GM19193 (cell line): ENCODE results near the gene LASP1NB.

Experiments
- POLR2A ChIP-seq: IDR thresholded peaks from 4 replicates; pipeline ENCODE4 v1.6.1; 2011; ENCODE audit not compliant: insufficient read depth, insufficient read length; ENCODE audit errors: extremely low read depth

The LASP1NB gene

DNA sequence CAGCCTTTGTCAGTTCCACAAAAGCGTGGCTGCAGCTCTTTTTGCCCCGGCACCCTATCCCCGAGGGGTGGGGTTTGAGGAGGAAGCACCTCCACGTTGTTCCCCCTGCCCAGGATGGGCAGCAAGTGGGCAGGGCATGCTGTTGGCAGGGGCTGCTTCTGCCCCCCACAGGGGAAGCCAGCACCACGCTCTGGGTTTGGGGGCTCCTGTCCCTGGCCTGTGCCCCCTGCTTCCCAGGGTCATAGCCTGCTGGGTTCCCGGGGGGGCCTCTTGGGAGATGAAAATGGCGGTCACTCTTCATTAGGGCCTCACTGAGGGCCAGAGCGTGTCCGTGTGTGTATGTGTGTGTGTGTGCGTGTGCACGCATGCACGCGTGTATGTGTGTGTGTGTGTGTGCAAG, 32.8 kb upstream of the LASP1NB start:
- no peak for TF ChIP-seq POLR2A

DNA sequence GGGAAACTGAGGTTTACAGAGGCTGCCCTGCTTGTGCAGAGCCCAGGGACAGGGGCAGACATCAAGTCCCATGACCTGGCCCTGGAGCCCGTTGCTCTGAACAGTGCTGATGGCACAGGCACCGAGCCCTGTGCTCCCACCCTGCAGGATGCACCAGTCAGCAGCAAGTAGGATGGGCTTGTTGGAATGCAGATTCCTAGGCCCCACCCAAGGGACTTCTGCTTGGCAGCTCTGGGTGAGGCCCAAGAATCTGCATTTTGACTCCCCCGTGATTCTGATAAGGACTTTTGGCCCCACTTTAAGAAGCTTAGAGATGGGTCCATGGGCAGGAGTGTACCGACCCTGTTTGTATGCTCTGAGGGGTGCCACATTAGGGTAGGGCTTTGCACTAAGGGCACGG, 32.3 kb upstream of the LASP1NB start:
- no peak for TF ChIP-seq POLR2A

DNA sequence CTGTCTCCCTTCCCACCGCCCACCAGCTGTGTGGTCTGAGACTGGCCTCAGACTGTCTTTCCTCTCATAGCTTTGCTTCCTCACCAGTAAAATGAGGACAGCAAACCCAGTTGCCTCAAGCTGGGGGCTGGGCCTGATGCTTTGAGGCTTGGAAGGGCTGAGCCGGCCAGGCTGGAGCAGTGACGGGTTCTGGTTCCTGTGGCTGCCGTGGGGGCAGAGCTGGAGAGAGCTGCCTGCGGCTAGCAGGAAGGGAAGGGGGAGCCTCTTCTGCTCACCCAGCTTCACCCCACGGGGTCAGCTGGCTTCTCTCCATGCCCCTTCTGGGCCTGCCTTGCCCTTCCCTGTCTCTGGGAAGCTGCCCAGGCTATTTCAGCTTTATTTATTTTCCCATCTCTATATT, 31.8 kb upstream of the LASP1NB start:
- TF ChIP-seq POLR2A = no peak

DNA sequence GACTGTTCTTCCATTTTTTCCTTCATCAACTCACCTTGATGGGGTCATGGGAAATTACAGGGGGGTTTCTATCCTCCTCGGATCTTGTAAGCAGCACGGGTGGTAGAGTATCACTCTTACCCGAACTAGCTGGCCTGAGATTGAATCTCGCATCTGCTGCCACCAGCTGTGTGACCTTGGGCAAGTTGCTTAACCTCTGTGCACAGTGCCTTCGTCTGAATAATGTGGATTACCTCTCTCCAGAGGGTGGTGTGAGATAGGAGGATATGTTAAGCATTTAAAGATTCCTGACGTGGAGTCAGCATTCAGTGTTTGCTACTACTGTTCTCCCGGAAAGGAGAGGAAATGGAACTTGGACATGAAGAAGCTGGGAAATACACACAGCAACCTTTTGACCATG, 31.1 kb upstream of the LASP1NB start:
- TF ChIP-seq POLR2A = no peak

DNA sequence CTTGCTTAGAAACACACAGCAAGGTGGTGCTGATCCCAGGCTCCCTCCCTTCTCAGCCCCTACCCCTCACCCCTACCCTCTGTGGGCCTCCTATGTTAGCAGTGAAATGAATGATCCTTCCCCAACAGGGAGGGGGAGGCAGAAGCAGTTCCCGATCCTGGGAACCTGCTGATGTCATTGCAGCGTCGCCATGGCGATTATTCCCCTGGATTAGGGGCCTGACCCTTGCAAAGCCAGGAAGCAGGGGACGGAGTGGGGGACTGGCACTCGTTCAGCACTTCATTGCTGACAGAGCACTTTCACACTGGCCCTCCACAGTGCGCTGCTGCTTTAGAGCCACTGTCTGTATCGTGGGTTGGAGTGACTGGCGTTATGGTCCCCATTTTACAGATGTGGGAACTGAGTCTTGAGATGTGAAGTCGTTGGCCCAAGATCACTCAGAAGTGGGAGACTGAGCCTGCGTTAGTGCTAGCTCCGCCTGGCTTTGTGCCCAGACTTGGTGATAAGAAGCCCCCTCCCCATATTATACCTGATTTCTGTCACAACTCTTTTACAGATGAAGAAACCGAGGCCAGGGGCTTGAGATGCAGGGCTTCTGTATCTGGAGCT, 29.0 kb upstream of the LASP1NB start:
- TF ChIP-seq POLR2A = no peak

DNA sequence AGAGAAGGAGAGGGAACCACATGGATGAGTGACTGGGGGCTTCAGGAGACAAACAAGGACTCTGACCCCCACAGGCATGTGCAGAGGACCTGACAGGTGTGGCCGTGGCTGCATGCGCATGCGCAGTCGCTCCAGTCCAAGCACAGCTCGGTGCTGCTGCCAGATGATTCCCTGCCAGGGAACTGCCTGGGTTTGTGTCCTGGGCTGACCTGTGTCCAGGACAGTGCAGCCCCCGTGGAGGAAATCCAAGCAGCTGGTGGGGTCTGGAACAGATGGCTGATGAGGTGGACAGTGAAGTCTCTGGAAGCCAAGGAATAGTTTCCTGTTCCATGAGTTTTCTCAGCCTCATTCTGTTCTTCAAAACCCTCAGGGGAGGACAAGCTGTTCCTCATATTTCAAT, 28.2 kb upstream of the LASP1NB start:
- TF ChIP-seq POLR2A = no peak

DNA sequence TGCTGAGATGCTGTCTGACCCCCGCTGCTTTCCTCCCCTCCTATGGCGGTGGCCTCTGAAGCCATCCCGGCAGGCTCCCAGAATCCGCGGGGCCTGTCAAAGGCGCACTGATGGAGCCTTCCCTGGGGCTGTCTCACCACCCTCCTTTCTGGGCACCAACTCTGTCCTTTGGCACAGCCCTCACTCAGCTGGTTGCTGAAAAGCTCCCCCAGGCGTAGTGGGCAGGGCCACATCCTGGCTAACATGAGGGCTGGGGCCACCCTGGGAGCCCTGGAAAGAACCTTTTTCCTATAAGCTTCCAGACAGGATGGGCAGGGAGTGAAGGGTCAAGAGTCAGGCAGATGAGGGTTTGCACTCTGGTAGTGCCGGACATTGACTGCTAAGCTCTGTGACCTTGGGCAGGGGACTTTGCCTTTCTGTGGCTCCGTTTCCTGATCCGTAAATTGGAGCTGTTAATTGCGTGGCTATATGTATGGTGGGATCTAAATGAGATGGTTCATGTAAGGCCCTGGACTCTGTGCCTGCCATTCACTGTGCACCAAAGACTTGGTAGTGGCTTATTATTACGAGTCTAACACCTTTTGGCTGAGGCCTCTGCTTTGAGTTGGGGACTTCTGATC, 27.6 kb upstream of the LASP1NB start:
- no peak for TF ChIP-seq POLR2A

DNA sequence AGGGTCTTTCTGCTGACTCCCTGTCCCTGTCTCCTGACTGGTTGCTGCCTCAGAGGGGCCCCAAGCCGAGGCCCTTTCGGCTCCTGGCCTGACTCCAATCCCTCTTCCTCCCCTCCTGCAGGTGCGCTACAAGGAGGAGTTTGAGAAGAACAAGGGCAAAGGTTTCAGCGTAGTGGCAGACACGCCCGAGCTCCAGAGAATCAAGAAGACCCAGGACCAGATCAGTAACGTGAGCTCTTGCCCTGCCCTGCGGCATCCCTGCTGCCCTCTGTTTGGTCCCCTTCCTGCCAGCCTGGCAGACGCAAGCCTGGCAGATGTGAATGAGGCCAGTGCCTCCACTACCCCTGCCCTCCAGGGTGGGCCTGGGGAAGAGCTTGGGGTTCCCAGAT, 27.1 kb upstream of the LASP1NB start:
- no peak for TF ChIP-seq POLR2A

DNA sequence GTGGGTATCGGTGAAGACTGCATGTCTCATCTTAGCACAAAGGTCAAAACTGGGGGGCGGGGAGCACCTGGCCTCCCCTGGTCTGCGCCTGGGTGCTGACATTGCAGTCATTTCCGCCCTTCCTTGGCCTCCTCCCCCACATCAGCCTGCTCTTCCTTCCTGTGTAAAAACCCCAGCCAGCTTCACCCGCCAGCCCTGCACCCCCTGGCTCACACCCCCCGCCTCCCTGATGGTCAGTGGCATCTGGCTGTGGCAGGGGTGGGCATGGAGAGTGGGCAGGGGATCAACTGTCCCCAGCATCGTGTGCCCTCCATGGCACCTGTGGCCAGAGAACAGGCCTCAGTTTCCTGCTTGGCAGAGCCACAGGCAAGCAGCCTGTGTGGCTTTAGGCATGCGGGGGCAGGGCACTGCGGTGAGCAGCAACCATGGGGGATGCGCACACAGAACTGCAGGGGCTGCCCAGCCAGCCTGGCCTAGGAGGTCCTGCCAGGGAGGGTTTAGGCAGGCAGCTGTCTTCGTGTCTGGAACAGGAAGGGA, 26.5 kb upstream of the LASP1NB start:
- peak; percentile 22 for TF ChIP-seq POLR2A

DNA sequence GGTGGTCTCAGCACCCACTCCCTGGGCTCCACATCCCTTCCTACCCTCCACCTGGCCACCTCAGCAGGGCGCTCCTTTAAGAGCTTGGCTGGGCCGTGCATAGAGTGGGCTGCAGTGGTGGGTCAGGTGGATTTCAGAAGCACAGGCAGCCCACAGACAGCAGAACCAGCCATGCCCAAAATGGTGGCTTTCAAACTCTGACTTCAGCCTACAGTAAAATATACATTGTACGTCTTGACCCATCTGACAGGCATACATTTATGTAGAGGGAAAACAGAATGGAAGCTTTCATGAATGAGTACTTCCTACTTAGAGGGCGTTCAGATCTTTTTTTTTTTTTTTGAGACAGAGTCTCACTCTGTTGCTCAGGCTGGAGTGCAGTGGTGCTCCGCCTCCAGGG, 26.0 kb upstream of the LASP1NB start:
- TF ChIP-seq POLR2A = no peak

DNA sequence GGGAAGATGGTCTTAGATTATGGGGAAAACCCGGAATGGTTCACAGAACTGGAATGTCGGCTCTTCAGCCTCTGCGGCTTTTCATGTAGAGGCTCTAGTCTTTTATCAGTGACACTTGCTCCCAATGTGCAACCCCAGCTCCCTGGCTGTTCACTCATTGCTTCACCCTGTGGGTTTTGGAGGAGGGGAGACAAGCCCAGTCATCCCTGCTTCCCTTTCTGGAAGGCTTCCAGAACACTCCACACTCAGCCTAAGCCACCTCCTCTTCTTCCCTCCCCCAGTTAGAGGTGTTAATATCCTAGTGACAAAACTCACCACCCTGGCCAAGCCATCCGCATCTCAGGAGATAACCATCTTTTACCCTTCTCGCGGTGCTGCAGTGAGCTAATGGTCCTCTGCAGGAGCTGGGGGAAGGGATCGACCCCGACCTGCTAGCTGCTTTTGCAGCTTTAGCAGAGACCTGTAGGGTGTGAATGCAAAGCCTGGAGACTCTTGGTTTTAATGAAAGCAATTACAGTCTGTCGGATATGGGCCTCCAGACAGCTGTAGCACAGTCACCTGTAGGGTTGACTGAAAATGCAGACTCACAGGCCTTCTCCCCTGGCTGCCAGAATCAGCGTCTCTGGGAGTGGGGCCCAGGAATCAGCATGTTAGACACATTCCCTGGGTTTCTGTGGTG, 24.3 kb upstream of the LASP1NB start:
- no peak for TF ChIP-seq POLR2A

DNA sequence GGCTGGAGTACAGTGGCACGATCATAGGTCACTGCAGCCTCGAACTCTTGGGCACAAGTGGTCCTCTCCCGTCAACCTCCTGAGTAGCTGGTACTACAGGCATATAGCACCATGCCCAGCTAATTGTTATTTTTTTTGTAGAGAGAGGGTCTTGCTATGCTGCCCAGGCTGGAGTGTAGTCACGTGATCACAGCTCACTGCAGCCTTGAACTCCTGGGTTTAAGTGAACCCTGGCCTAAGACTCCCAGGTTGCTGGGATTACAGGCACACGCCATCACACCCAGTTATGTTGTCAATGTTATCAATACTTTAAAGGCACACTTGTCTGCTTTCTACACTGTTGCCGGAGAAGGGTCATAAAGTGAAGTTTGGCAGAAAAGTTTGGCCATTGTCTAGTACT, 22.0 kb upstream of the LASP1NB start:
- TF ChIP-seq POLR2A = no peak

DNA sequence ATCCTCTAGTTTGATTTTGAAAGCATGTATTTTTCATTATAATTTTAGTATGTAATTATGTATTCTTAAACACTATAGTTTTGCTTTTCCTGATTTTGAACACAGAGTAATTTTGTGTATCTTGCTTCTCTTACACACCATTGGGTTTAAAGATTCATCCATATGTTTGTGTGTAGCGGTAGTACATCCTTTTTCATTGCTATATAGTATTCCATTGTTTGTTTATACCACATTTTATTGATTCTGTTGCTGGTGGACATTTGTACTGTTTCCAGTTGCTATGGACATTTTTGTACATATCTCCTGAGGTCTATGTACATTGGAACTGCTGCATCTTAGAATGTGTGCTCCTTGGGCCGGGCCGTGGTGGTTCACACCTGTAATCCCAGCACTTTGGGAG, 20.5 kb upstream of the LASP1NB start:
- no peak for TF ChIP-seq POLR2A

DNA sequence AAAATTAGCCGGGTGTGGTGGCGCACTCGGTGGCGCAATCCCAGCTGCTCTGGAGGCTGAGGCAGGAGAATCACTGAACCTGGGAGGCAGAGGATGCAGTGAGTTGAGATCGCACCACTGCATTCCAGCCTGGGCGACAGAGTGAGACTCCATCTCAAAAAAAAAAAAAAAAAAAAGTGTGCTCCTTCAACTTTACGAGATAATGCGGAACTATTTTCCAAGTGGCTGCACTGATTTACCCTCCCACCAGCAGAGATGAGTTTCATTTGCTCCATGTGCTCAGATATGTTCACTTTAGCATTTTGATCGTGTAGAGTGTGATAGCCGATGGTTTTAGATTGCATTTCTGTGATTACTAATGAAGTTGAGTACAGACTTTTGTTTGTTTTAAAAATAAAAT, 20.0 kb upstream of the LASP1NB start:
- no peak for TF ChIP-seq POLR2A

DNA sequence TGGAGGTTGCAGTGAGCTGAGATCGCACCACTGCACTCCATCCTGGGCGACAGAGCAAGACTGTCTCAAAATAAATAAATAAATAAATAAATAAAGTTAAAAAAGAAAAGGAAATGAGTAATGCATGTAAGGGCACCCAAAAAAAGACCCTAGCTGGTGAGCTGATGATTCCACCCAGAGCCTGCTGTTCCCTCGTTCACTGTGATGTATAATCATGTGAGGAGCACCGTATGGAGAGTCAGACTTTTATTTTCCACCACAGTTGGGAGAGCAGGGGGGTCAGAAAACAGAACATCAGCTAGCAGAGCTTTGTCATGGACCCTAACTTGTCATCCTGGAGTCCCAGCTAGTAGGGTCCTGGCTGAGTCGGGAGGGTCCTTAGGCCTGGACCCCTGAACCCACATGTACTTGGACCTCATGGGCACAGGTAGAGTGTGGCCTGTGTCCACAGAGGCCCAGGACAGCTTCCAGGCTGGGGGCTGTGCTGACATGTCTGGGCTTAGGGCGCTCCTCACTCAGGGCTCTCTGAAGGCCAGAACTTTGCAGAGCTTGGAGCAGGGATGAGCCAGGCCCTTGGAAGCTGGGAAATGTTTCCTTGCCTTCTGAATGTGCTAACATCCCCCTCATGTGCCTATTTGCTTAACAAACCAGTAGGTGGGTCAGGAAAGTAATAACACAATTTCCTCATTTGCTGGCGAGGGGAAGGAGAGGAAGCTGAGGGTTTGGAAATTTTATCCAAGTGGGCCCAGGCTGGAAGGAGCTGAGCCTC, 18.8 kb upstream of the LASP1NB start:
- TF ChIP-seq POLR2A = no peak
